Spleen (tissue), 7 donors: ENCODE results near the gene ERBB4.

Source experiments
- POLR2AphosphoS5 ChIP-seq, 3 donors: sonication (generic); formaldehyde crosslinking; IDR thresholded peaks; one replicate each; pipeline ENCODE4 v1.5.1; 2017; ENCODE audit warnings: antibody characterized with exemption in 3 of 3
- TF ChIP-seq, protein P1 (sequence below), 11 experiments: fragments of 200-600 bp in 7 of 11; fragments of 450-650 bp in 4 of 11; sonication (generic) in 4 of 11; IDR thresholded peaks in 8 of 11; conservative IDR thresholded peaks in 3 of 11; 1 replicate in 7 of 11; 2 replicates in 4 of 11; pipeline versions ENCODE4 v1.4.0 to v1.8.0; 2016 to 2021; ENCODE audit warnings: antibody characterized with exemption in 11 of 11, inconsistent platforms in 4 of 11, mild to moderate bottlenecking in 1 of 11
- donor health status: DM: no; HTN: no; CAD: no; lungs with moderate emphysema.
- donor health status: DM: no; HTN: no; CAD: no.
- donor health status: DM: no; HTN: no; CAD: no.

GRCh38 chr2:212001325-212001724, 537.3 kb downstream of the ERBB4 start:
- TF ChIP-seq, protein P1, sequence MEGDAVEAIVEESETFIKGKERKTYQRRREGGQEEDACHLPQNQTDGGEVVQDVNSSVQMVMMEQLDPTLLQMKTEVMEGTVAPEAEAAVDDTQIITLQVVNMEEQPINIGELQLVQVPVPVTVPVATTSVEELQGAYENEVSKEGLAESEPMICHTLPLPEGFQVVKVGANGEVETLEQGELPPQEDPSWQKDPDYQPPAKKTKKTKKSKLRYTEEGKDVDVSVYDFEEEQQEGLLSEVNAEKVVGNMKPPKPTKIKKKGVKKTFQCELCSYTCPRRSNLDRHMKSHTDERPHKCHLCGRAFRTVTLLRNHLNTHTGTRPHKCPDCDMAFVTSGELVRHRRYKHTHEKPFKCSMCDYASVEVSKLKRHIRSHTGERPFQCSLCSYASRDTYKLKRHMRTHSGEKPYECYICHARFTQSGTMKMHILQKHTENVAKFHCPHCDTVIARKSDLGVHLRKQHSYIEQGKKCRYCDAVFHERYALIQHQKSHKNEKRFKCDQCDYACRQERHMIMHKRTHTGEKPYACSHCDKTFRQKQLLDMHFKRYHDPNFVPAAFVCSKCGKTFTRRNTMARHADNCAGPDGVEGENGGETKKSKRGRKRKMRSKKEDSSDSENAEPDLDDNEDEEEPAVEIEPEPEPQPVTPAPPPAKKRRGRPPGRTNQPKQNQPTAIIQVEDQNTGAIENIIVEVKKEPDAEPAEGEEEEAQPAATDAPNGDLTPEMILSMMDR (IDR thresholded peaks at IDR 0.05 in 8 of 11, conservative IDR thresholded peaks at IDR 0.05 in 3 of 11), result no peak
- TF ChIP-seq POLR2AphosphoS5 (IDR thresholded peaks at IDR 0.05), result no peak
